Dedifferentiated amniotic fluid mesenchymal stem cell (primary cell): ENCODE results near the gene HDAC11.
A peak's percentile ranks its signal among the peaks of the same experiment; 100 is the strongest.

ENCODE experiments used
- DNase-seq: peaks from one replicate; pipeline ENCODE4 v3.0.0-alpha.2; 2016; ENCODE audit errors: extremely low spot score

HDAC11 gene

DNA sequence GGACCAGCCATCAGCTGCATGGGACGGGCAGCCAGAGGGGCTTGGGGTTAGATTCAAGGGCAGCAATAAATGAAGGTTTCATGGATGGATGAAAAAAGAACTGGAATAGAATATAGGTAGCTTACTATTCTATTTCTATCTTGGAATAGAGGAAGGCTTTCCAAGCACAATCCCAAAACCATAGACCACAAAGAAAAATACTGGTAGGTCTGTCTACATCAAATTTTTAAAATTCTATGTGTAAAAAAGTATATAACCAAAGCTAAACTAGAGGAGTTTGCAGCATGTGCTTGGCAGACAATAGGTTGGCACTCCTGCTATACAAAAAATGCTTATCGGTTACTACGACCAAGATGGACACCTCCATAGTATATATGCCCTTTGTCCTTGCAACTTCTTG, 61.6 kb downstream of the HDAC11 start:
- DNase-seq, result no peak

- no peak for DNase-seq
Measured at GRCh38 chr3:13542142-13542541, 62.0 kb downstream of the HDAC11 start.

DNA sequence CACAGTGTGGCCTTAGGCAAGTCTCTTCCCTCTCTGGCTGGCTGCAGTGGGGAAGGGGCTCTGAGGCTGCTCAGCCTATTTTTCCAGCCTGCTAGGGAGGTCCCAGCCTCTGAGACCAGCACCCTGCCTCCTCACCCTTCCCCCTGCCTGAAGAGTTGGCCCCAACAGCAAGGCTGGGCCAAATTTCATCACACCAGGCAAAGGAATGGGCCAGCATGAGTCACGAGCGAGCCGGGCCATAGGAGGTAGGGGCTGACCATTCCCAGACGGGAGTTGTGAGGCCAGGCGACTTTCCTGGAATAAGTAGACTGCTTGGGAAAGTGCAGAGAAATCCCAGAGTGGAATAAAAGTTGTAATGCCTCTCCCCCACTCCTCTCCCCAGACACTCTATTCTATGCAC, 63.1 kb downstream of the HDAC11 start:
- peak; percentile 71 for DNase-seq

DNA sequence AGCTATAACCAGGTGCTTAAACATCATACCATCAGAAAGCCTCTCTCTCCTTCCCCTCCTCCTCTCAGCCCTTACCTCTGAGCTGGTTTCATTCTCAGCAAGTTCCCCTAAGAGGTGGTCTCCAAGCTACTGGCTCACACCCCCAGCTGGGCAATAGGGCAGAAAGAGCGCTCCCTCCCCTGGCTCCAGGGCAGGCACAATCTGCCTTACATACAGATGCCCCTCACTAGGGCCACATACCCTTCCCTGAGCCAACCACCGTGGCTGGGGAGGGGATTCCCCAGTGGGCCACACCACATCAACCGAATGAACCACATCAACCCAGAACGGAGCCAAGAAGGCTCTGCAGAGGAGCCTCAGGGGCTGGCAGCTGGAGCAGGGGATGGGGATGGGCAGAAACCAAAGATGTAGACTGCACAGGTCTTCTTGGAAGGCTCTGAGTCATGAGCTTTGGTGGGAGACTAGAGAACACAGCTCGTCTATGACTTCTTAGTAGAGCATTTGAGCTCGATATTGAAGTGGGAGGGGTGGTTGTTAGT, 64.3 kb downstream of the HDAC11 start:
- peak; percentile 57 for DNase-seq

- DNase-seq, result no peak
Measured at GRCh38 chr3:13544951-13545651, 65.0 kb downstream of the HDAC11 start.

GRCh38 chr3:13545952-13546454, 65.9 kb downstream of the HDAC11 start:
- DNase-seq, result no peak

DNA sequence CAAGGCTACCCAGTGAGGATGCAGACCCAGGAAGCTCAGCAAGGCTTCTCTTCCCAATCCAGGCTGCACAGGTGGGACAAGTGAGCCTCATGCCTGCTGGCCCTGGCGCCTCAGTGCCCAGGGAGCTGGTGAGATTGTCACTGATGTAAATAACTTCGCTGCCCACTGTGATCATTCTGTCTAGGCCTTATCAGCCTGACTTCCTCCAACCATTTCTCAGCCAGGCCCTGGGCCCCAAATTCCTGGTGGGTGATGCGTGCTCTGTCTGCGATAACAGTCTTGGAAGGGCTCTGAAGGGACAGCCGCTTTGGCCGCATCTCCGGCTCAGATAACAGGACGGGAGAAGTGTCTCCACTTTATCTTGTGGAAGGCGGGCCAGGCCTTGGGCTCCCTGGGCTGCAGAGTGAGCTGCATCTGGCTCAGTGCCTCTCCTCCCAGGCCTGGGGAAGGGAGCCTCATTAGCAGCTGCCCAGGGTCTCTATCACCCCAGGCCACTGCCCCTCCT, 66.6 kb downstream of the HDAC11 start:
- no peak for DNase-seq

GRCh38 chr3:13547591-13548371, 67.7 kb downstream of the HDAC11 start:
- DNase-seq, result no peak

DNA sequence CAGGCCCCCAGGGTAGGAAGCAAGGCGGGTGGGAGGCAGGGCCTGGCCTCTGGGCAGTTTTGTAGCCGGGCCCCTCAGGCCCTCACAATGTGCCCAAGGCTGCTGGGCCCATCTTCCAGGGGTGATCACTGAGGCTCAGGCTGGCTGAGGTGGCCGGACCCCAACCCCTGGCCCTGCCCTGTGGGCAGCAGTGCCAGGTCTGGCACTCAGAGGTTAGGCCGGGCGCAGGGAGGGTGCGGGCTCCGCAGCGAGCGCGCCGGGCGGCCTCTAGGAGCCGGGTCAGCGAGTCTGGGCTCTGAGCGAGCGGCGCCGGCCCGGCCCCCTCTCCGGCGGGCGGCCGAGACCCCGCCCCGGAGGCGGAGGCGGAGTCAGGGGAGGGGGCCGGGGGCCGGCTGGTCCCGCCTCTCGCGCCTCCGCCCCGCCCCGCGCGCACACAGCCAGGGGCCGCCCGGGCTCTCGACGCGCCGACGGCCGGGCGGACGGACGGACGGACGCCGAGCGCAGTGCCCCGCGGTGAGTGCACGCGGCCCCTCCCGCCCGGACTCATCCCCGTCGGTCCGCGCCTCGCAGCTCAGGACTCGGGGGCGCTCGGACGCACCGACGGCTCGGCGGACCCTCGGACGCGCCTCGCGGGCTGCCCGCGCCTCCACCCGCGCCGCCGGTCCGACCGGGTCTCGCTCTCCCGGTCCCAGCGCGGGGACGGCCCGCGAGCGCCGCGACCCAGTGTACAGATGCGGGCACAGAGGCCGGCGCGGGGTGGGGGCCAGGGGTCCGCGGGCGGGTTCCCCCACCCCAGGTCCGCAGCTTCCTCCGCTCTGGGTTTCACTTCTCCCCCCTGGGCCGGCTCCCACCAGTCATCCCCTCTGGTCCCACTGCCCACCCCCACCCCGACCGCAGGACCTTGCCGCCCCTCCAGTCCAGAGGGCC, 68.9 kb downstream of the HDAC11 start, which contains the start of gene FBLN2:
FBLN2 (plus strand) TSS at position 430 of the 927 bp plus-strand sequence. CDS start 21,231 bp downstream, outside the sequence.
- peak; percentile 32 for DNase-seq

DNA sequence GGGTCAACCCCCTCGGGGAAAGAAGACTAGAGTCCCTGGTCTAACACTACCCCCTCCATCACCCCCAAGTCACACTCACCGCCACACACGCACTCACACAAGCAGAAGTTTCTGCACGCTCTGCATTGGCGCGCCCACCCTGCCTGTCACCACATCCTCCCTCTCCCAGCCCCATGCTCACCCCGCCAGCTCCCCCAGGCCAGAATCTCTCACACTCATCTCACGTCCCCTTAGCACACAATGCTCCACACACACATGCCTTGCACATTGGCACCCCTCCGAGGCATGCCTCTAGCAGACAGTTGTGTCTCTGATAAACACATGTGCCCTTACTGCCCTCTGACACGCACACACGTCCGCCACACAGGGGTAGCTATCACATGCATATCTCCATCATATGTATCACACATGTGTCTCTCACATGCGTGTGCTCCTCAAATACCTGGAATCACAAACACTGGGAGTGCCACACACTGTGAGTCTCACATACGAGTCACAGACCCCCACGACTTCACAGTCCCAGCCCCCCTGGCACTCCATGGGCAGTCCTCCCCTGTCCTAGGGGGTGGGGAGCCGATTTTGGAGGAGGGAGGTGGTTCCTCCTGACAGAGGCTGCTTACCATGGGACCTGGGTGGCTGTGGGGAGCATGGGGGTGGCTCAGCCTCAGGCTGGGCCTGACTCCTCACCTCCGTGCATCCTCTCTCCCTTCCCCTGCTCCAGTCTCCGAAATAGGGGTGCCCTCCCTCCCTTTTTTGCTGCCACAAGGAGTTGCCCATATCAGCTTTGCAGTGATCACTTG, 69.7 kb downstream of the HDAC11 start:
- DNase-seq, result no peak

DNA sequence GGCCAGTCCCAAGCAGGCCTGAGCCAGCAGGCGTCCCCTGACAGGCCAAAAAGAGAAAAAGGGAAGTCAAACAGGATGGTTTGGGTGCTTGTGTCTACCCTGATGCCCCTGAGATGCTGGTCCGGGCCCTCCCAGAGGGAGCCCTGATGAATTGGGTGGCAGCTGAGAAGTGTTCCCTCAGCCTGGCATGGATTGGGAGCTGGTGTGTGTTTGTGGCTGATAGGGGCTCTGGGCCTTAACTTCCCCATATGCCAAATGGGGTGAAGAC, 70.3 kb downstream of the HDAC11 start:
- DNase-seq, result no peak

GRCh38 chr3:13550791-13551360, 70.8 kb downstream of the HDAC11 start:
- no peak for DNase-seq

- no peak for DNase-seq
Measured at GRCh38 chr3:13552857-13553652, 72.9 kb downstream of the HDAC11 start.

DNA sequence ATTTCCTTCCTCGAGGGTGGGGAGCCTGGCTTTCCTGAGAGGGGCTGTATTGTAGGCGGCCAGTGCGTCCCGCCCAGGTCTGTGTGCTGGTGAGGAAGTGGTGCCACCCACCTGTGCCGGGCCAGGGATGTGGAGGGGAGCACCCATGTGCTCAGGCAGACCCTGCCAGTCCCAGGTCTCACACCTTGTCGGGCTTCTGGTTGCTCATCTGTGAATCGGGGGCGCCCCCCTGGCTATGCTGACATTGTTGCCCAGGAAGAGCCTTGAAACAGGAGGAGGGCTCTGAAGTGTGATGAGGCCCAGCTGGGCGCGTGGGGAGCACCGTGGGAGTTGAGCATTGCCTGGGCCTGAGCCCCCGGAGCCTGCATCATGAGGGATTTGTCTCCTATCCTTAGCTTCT, 73.6 kb downstream of the HDAC11 start:
- DNase-seq, result no peak

GRCh38 chr3:13555753-13556152, 75.6 kb downstream of the HDAC11 start:
- DNase-seq, result no peak
